ENCODE measurements around the gene FBLN2. TPM values are rescaled to one million over a fixed set of nuclear protein-coding genes. Genes with fewer than 3 reads are reported as not detected.

FBLN2 gene
- total RNA-seq, 1 experiment from 2014 or later = 0.11 TPM

- no peak overlapping the region for H3K9ac ChIP-seq (ENCODE audit: low read length)
- H3K4me1 ChIP-seq (ENCODE audit: insufficient read depth, low read length) = no peaks in the 10 kb centered on the region
- H3K27me3 ChIP-seq (ENCODE audit: low read length) = no peaks in the 10 kb centered on the region
- DNase-seq (no peak), ATAC-seq (no peak)
- H3K4me2 ChIP-seq (ENCODE audit: low read length) = no peak overlapping the region
- no peaks in the 10 kb centered on the region for H3K79me2 ChIP-seq (ENCODE audit: low read length)
- no peaks in the 10 kb centered on the region for H3F3A ChIP-seq (ENCODE audit: low read length, unreplicated experiment)
- no peaks in the 10 kb centered on the region for H3K36me3 ChIP-seq (ENCODE audit: low read depth, low read length)
- BruUV-seq (replicated peaks) = no TSS peak
- no peak overlapping the region for H3K4me3 ChIP-seq (ENCODE audit: low read length)
- no peaks in the 10 kb centered on the region for H3K9me3 ChIP-seq (ENCODE audit: low read length)
- H4K20me1 ChIP-seq (ENCODE audit: low read length) = no peaks in the 10 kb centered on the region
- CTCF ChIA-PET = no interaction called here
- H3K9me2 ChIP-seq (replicated peaks; ENCODE audit: low read length) = no peaks in the 10 kb centered on the region
- no peak overlapping the region for H3K27ac ChIP-seq (ENCODE audit: low read length)
- intact Hi-C loops (cut with micrococcal nuclease) = no loop called here
- H2AFZ ChIP-seq (ENCODE audit: low read length) = no peak overlapping the region
- POLR2A ChIA-PET (ENCODE audit: unreplicated experiment) = no interaction called here
- no peak for TF ChIP-seq EZH2 (IDR thresholded peaks at IDR 0.05; ENCODE audit: low read length, unreplicated experiment)
- TF ChIP-seq CTCF (conservative IDR thresholded peaks at IDR 0.05; ENCODE audit: low read depth, low read length) = no peak
- TF ChIP-seq EZH2phosphoT487 (IDR thresholded peaks at IDR 0.05; ENCODE audit: borderline replicate concordance, low read length) = no peak
Observed at GRCh38 chr3:13617981-13618380, 69.1 kb downstream of the FBLN2 start.

- intact Hi-C loops (cut with micrococcal nuclease) = no loop called here
- ChIA-PET CTCF (no interaction called here), POLR2A (ENCODE audit: unreplicated experiment) (no interaction called here)
- Histone ChIP-seq H3K9me2 (replicated peaks; ENCODE audit: low read length) (no peaks in the 10 kb centered on the region), H3F3A (ENCODE audit: low read length, unreplicated experiment) (no peaks in the 10 kb centered on the region), H3K36me3 (ENCODE audit: low read depth, low read length) (no peaks in the 10 kb centered on the region), H3K79me2 (ENCODE audit: low read length) (no peaks in the 10 kb centered on the region), H4K20me1 (ENCODE audit: low read length) (no peaks in the 10 kb centered on the region), H3K9ac (ENCODE audit: low read length) (no peak overlapping the region), H3K27ac (ENCODE audit: low read length) (no peak overlapping the region), H3K4me3 (ENCODE audit: low read length) (no peak overlapping the region), H3K9me3 (ENCODE audit: low read length) (no peaks in the 10 kb centered on the region), H2AFZ (ENCODE audit: low read length) (no peak overlapping the region), H3K4me2 (ENCODE audit: low read length) (no peak overlapping the region), H3K4me1 (ENCODE audit: insufficient read depth, low read length) (no peaks in the 10 kb centered on the region), H3K27me3 (ENCODE audit: low read length) (no peaks in the 10 kb centered on the region)
- DNase-seq (no peak), ATAC-seq (no peak)
- BruUV-seq (replicated peaks) = no TSS peak
- TF ChIP-seq CTCF (conservative IDR thresholded peaks at IDR 0.05; ENCODE audit: low read depth, low read length) = no peak
- TF ChIP-seq EZH2phosphoT487 (IDR thresholded peaks at IDR 0.05; ENCODE audit: borderline replicate concordance, low read length) = no peak
- no peak for TF ChIP-seq EZH2 (IDR thresholded peaks at IDR 0.05; ENCODE audit: low read length, unreplicated experiment)
Observed at GRCh38 chr3:13618836-13619235, 69.9 kb downstream of the FBLN2 start.

GRCh38 chr3:13619661-13620230 lies 70.8 kb downstream of the FBLN2 start:
- Histone ChIP-seq H3K36me3 (ENCODE audit: low read depth, low read length) (no peaks in the 10 kb centered on the region), H3K9me2 (replicated peaks; ENCODE audit: low read length) (no peaks in the 10 kb centered on the region), H4K20me1 (ENCODE audit: low read length) (no peaks in the 10 kb centered on the region), H3K27me3 (ENCODE audit: low read length) (no peaks in the 10 kb centered on the region), H3K4me2 (ENCODE audit: low read length) (no peak overlapping the region), H3K4me1 (ENCODE audit: insufficient read depth, low read length) (no peaks in the 10 kb centered on the region), H3K79me2 (ENCODE audit: low read length) (no peaks in the 10 kb centered on the region), H3F3A (ENCODE audit: low read length, unreplicated experiment) (no peaks in the 10 kb centered on the region), H3K27ac (ENCODE audit: low read length) (no peak overlapping the region), H3K4me3 (ENCODE audit: low read length) (no peak overlapping the region), H3K9me3 (ENCODE audit: low read length) (no peaks in the 10 kb centered on the region), H3K9ac (ENCODE audit: low read length) (no peak overlapping the region), H2AFZ (ENCODE audit: low read length) (no peak overlapping the region)
- intact Hi-C loops (cut with micrococcal nuclease) = no loop called here
- TF ChIP-seq CTCF (conservative IDR thresholded peaks at IDR 0.05; ENCODE audit: low read depth, low read length) = peak; percentile 24; the same call in 1 of the 2 replicates
- no peak for TF ChIP-seq EZH2phosphoT487 (IDR thresholded peaks at IDR 0.05; ENCODE audit: borderline replicate concordance, low read length)
- DNase-seq = no peak
- ChIA-PET POLR2A (ENCODE audit: unreplicated experiment) (no interaction called here), CTCF (no interaction called here)
- no peak for ATAC-seq
- BruUV-seq (replicated peaks) = no TSS peak

Data from PC-3 (cell line).